Caki2 (cell line): ENCODE results near the gene SMARCD2. TPM values are rescaled to one million over a fixed set of nuclear protein-coding genes. Genes with fewer than 3 reads are reported as not detected.

Experiments used
- DNase-seq: peaks from one replicate; pipeline ENCODE4 v3.0.0-alpha.2; 2015; ENCODE audit warnings: low read depth
- in situ Hi-C: cut with HindIII; loops from 2 replicates; pipeline ENCODE4 v1.10.0; 2016; ENCODE audit warnings: low sequenced_read_pairs, low pct_unique_long_range_greater_than_20kb, mixed read lengths
- total RNA-seq: library from RNA; depleted of rRNA; stranded (reverse); fragments of >200 nt; shearing (Covaris generic); gene quantifications from 2 replicates; pipeline ENCODE4 v1.2.3, GENCODE V29; 2014; ENCODE audit warnings: low replicate concordance

Gene SMARCD2
- total RNA-seq, 1 experiment from 2014 or later, result 125 TPM

DNA sequence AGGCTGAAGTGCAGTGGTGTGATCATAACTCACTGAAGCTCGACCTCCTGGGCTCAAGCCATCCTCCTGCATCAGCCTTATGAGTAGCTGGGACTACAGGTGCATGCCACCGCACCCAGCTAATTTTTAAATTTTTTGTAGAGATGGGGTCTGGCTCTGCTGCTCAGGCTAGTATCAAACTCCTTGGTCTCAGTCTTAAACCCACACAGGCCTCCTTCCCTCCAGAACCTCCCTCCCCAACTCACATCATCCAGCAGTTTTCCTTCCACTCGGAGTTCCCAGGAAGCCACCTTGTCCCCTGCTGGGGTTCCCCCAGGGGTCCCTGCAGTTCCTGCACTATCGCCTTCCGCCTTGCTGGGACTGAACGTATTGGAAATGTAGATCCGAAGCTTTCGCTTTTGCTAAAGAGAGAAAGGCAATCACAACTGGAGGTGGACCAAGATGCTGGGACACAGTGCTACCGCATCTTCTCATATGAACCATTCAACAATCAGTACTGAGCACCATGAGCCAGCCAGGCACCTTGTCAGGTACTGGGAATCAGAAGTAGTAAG is 7.2 kb downstream of the SMARCD2 start:
- no peak for DNase-seq
- in situ Hi-C loops, result no loop called here

GRCh38 chr17:63834431-63835166 is 7.9 kb downstream of the SMARCD2 start:
- in situ Hi-C loops, result no loop called here
- peak; percentile 80 for DNase-seq

DNA sequence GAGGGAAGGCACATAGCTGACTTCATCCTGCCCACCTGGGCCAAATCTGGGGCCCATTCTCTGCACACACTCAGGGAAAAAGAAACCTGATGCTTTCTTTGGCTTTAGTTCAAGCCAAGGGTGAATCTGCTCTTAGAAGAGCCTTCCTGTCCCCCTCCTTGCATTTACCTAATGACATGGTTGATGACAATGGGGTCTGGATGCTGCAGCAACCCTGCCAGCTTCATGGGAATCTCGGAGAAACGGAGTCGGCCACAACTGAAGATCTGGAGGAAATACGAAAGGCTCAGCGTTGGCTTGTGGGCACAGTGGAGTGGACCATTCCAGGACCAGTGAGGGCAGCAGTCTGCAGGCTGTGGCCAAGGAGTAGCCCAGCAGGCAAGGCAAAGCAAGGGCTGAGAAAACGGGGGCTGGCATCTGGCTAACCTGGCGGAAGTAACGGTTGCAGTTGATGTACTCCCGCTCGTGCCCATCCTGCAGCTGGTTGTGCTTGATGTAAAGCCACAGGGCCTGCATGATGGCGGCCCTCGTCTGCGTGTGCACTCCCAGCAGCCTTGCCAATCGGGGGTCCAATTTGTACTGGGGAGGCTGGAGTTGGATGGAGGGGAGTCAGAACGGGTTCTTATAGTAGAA is 8.6 kb downstream of the SMARCD2 start:
- DNase-seq, result no peak
- in situ Hi-C loops, result no loop called here

- no peak for DNase-seq
- in situ Hi-C loops, result no loop called here
These were observed 9.3 kb downstream of the SMARCD2 start for GRCh38 chr17:63833026-63833740.

DNA sequence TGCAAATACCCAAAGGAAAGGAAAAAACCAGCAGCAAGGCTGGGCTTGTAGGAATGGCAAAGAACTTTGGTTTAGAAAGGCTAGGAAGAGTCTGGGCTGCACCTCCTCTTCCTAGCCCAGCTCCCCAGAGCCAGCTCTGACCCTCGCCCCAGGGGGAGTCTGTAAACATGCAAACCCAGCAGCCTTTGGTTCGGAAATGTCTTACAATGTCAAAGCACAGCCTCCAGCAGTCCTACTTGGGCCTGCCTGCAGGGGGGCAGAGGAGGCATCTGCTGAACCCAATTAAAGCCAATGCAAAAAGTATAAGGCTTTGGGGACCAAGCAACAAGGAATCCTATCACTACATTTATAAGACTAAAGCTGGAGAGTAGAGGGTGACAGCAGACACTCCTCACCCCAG is 10.0 kb downstream of the SMARCD2 start:
- no peak for DNase-seq
- in situ Hi-C loops, result no loop called here

DNA sequence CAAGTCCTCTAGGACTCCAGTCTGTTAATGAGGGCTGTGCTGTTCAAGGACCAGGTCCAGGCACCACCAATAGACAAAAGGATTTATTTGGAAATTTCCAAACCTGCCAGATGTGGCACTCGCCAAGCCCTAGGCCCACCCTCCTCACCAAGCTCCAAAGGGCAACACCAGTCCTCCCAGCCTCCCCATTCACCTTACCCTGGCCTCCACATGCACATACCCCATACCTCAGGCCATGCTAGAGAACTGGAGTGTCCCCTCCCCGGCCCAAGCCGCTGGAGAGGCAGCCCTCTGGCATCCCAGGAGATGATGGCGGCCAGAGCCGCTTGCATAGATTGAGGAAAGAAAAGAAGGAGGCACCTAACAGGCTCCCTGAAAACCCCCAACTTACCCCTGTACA is 10.5 kb downstream of the SMARCD2 start:
- in situ Hi-C loops, result no loop called here

GRCh38 chr17:63831505-63831904 is 11.0 kb downstream of the SMARCD2 start:
- no peak for DNase-seq
- in situ Hi-C loops, result no loop called here

More for the DNA sequence above, 10.5 kb downstream of the SMARCD2 start:
- no peak for DNase-seq

- in situ Hi-C loops, result no loop called here
These were observed 11.5 kb downstream of the SMARCD2 start for GRCh38 chr17:63830904-63831491.

DNA sequence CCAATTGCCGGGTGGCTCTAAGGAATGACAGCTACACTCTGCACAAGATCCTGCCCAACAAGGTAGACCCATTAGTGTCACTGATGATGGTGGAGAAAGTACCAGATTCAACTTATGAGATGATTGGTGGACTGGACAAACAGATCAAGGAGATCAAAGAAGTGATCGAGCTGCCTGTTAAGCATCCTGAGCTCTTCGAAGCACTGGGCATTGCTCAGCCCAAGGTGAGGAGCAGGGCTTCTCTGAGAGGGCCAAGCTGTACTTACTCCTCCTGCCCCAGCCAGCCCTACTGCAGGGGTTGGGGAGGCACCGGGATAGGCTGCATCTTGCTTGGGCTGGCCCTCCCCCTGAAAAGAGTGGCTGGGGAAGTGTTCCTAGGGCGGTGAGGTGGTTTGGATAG is 12.2 kb downstream of the SMARCD2 start:
- in situ Hi-C loops, result no loop called here
- no peak for DNase-seq

More at GRCh38 chr17:63830904-63831491, 11.5 kb downstream of the SMARCD2 start:
- DNase-seq, result no peak

- no peak for DNase-seq
- in situ Hi-C loops, result no loop called here
These were observed 13.5 kb downstream of the SMARCD2 start for GRCh38 chr17:63828936-63829335.

- in situ Hi-C loops, result no loop called here
- DNase-seq, result no peak
These were observed 14.7 kb downstream of the SMARCD2 start for GRCh38 chr17:63827801-63828221.

DNA sequence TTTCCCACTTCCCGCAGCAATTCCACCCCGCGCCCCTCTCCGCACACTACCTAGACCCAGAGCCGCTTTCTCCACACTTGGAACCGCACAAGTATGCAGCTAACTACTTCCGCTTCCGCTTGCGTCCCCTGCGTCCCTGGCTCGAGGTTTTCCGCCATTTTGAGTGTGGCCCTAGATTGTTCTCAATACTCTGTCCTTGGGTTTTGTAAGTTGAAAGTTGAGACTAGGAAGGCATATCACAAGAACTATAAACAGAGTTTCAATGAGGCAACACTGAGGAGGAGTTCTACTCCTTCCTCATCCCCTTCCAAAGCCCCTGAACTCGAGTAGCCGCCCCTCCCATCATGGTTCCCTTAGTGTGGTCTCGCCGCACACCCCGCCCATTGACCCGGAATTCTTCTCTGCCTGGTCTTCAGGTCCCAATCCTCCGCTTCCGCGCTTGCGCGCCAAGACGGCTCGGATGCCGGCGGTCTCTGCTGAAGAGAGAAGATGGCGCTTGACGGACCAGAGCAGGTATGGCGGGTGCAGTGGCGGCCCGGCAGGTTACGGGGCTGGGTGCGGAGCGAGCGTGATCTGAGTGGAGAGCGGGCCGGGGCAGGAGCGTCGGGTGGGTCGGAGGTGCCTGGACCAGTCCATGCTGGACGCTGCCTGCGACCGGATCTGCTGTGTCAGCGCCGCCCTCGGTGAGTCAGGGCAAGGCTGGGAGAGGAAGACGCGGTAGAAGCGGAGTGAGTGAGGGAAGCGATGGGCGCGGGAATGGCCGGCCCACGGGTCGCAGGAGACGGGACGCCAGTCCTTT is 15.3 kb downstream of the SMARCD2 start, which contains the start of the genes FTSJ3 and PSMC5:
TSS of gene FTSJ3 (minus strand) at position 662 of the 799 bp plus-strand sequence. CDS start 761 bp downstream, outside the sequence.
TSS of gene PSMC5 (plus strand) at position 430 of the 799 bp plus-strand sequence. CDS start at position 490, 60 bp downstream.
- peak; percentile 97 for DNase-seq
- in situ Hi-C loops, result no loop called here

- in situ Hi-C loops, result no loop called here
- no peak for DNase-seq
These were observed 15.9 kb downstream of the SMARCD2 start for GRCh38 chr17:63826468-63827001.

- no peak for DNase-seq
- in situ Hi-C loops, result no loop called here
These were observed 18.1 kb downstream of the SMARCD2 start for GRCh38 chr17:63824362-63824761.

- DNase-seq, result no peak
- in situ Hi-C loops, result no loop called here
These were observed 18.7 kb downstream of the SMARCD2 start for GRCh38 chr17:63823659-63824331.

DNA sequence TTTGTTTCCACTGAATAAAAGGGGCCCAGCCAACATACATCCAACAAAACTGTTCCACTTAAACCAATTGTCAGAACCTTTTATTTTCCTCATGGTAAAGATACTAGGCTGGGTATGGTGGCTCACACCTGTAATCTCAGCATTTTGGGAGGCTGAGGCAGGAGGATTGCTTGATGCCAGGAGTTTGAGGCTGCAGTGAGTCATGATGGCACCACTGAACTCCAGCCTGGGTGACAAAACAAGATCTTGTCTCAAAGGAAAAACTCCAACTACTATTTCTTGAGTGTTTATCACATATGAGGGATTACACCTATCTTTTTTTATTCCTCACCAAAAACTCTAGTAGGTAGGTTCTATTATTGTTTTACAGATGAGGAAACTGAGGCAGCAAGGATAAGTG is 19.9 kb downstream of the SMARCD2 start:
- in situ Hi-C loops, result no loop called here
- DNase-seq, result no peak

GRCh38 chr17:63821804-63822203 is 20.7 kb downstream of the SMARCD2 start:
- DNase-seq, result no peak
- in situ Hi-C loops, result no loop called here
